Measurements from ENCODE around the gene SLC35F3. TPM values are rescaled to one million over a fixed set of nuclear protein-coding genes. Genes with fewer than 3 reads are reported as not detected.

The SLC35F3 gene
- total RNA-seq, 1 experiment from 2014 or later: 0.94 TPM

DNA sequence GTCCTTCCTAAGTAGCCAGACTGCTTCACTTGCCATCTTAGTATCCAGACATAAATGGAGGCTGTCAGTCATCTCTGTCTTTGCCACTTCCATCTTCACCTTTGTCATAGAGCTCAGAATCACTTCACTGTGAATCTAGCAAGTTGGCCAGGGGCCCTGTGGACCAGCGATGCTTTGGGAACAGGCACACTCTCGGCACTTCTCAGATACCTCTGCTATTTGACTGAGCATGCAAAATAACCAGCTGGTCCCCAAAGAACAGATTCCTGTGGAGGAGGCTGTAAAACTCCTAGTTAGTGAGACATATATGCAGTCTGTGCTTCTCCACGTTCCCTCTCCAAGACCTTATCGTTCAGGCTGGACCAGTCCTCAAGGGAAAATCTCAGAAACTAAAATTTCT is 392.0 kb downstream of the SLC35F3 start:
- Mint-ChIP-seq H3K4me1 (0 out of 2 replicates have a peak, but pooled peaks cover 2% of the 10 kb centered on the region), H3K27ac (no peak overlapping the region), H3K4me3 (no peak overlapping the region), H3K9me3 (peaks cover 3% of the 10 kb centered on the region; the same call in 1 of the 2 replicates), H3K36me3 (no peaks in the 10 kb centered on the region; the same call in 1 of the 2 replicates), H3K27me3 (ENCODE audit: low read depth) (no peaks in the 10 kb centered on the region; the same call in 1 of the 2 replicates)
- POLR2A ChIA-PET: no interaction called here
- CTCF ChIA-PET: interaction anchor here (3.6 kb wide), 1 partner anchor 13 kb away, joined by 32 read pairs; no protein-coding TSS in a partner anchor
- ATAC-seq (no peak), DNase-seq (ENCODE audit: low spot score) (no peak)
- TF ChIP-seq ZNF396 (CRISPR knock-in tag; IDR thresholded peaks at IDR 0.05; ENCODE audit: borderline replicate concordance) (no peak), NR2C2 (CRISPR knock-in tag; IDR thresholded peaks at IDR 0.05) (no peak), PRRX2 (CRISPR knock-in tag; IDR thresholded peaks at IDR 0.05) (no peak), ZNF138 (CRISPR knock-in tag; conservative IDR thresholded peaks at IDR 0.05) (no peak), JAZF1 (CRISPR knock-in tag; IDR thresholded peaks at IDR 0.05) (no peak), ZBTB21 (CRISPR knock-in tag; IDR thresholded peaks at IDR 0.05; ENCODE audit: borderline replicate concordance) (no peak), SMAD4 (CRISPR knock-in tag; IDR thresholded peaks at IDR 0.05) (no peak), ATF3 (CRISPR knock-in tag; conservative IDR thresholded peaks at IDR 0.05) (no peak), SMAD3 (CRISPR knock-in tag; IDR thresholded peaks at IDR 0.05; ENCODE audit: borderline replicate concordance) (no peak), CDX4 (CRISPR knock-in tag; IDR thresholded peaks at IDR 0.05; ENCODE audit: borderline replicate concordance) (no peak), CREM (CRISPR knock-in tag; IDR thresholded peaks at IDR 0.05) (no peak), E2F5 (CRISPR knock-in tag; IDR thresholded peaks at IDR 0.05) (no peak)
- TF ChIP-seq, protein P1, sequence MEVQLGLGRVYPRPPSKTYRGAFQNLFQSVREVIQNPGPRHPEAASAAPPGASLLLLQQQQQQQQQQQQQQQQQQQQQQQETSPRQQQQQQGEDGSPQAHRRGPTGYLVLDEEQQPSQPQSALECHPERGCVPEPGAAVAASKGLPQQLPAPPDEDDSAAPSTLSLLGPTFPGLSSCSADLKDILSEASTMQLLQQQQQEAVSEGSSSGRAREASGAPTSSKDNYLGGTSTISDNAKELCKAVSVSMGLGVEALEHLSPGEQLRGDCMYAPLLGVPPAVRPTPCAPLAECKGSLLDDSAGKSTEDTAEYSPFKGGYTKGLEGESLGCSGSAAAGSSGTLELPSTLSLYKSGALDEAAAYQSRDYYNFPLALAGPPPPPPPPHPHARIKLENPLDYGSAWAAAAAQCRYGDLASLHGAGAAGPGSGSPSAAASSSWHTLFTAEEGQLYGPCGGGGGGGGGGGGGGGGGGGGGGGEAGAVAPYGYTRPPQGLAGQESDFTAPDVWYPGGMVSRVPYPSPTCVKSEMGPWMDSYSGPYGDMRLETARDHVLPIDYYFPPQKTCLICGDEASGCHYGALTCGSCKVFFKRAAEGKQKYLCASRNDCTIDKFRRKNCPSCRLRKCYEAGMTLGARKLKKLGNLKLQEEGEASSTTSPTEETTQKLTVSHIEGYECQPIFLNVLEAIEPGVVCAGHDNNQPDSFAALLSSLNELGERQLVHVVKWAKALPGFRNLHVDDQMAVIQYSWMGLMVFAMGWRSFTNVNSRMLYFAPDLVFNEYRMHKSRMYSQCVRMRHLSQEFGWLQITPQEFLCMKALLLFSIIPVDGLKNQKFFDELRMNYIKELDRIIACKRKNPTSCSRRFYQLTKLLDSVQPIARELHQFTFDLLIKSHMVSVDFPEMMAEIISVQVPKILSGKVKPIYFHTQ (CRISPR knock-in tag; IDR thresholded peaks at IDR 0.05): no peak
- TF ChIP-seq, protein P2, sequence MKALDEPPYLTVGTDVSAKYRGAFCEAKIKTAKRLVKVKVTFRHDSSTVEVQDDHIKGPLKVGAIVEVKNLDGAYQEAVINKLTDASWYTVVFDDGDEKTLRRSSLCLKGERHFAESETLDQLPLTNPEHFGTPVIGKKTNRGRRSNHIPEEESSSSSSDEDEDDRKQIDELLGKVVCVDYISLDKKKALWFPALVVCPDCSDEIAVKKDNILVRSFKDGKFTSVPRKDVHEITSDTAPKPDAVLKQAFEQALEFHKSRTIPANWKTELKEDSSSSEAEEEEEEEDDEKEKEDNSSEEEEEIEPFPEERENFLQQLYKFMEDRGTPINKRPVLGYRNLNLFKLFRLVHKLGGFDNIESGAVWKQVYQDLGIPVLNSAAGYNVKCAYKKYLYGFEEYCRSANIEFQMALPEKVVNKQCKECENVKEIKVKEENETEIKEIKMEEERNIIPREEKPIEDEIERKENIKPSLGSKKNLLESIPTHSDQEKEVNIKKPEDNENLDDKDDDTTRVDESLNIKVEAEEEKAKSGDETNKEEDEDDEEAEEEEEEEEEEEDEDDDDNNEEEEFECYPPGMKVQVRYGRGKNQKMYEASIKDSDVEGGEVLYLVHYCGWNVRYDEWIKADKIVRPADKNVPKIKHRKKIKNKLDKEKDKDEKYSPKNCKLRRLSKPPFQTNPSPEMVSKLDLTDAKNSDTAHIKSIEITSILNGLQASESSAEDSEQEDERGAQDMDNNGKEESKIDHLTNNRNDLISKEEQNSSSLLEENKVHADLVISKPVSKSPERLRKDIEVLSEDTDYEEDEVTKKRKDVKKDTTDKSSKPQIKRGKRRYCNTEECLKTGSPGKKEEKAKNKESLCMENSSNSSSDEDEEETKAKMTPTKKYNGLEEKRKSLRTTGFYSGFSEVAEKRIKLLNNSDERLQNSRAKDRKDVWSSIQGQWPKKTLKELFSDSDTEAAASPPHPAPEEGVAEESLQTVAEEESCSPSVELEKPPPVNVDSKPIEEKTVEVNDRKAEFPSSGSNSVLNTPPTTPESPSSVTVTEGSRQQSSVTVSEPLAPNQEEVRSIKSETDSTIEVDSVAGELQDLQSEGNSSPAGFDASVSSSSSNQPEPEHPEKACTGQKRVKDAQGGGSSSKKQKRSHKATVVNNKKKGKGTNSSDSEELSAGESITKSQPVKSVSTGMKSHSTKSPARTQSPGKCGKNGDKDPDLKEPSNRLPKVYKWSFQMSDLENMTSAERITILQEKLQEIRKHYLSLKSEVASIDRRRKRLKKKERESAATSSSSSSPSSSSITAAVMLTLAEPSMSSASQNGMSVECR (CRISPR knock-in tag; IDR thresholded peaks at IDR 0.05; ENCODE audit: borderline replicate concordance): no peak

DNA sequence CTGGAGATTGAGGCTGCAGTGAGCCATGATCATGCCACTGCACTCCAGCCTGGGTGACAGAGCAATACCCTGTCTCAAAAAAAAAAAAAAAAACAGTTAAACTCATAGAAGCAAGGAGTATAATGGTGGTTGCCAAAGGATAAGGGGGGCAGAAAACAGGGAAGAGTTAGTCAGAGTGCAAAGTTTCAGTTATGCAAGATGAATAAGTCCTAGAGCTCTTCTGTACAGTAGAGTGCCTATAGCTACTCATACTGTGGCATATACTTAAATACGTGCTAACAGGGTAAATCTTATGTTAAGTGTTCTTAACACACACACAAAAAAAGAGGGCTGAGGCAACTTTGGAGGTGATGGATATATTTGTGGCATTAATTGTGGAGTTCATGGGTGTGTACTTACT is 393.2 kb downstream of the SLC35F3 start:
- CTCF ChIA-PET: interaction anchor here (3.6 kb wide), 1 partner anchor 12 kb away, joined by 32 read pairs; no protein-coding TSS in a partner anchor
- Mint-ChIP-seq H3K4me1 (0 out of 2 replicates have a peak, but pooled peaks cover 2% of the 10 kb centered on the region), H3K4me3 (no peak overlapping the region), H3K27ac (no peak overlapping the region), H3K9me3 (peaks cover 3% of the 10 kb centered on the region; the same call in 1 of the 2 replicates), H3K27me3 (ENCODE audit: low read depth) (no peaks in the 10 kb centered on the region; the same call in 1 of the 2 replicates), H3K36me3 (no peaks in the 10 kb centered on the region; the same call in 1 of the 2 replicates)
- POLR2A ChIA-PET: no interaction called here
- ATAC-seq: no peak
- DNase-seq (ENCODE audit: low spot score): no peak
- TF ChIP-seq E2F5 (CRISPR knock-in tag; IDR thresholded peaks at IDR 0.05) (no peak), GRHL2 (CRISPR knock-in tag; IDR thresholded peaks at IDR 0.05; ENCODE audit: insufficient replicate concordance, severe bottlenecking) (no peak), CTCF (IDR thresholded peaks at IDR 0.05) (no peak), JAZF1 (CRISPR knock-in tag; IDR thresholded peaks at IDR 0.05) (no peak), SP1 (CRISPR knock-in tag; conservative IDR thresholded peaks at IDR 0.05) (no peak), USF1 (CRISPR knock-in tag; IDR thresholded peaks at IDR 0.05) (no peak), ZNF396 (CRISPR knock-in tag; IDR thresholded peaks at IDR 0.05; ENCODE audit: borderline replicate concordance) (no peak)
- TF ChIP-seq, protein P3, sequence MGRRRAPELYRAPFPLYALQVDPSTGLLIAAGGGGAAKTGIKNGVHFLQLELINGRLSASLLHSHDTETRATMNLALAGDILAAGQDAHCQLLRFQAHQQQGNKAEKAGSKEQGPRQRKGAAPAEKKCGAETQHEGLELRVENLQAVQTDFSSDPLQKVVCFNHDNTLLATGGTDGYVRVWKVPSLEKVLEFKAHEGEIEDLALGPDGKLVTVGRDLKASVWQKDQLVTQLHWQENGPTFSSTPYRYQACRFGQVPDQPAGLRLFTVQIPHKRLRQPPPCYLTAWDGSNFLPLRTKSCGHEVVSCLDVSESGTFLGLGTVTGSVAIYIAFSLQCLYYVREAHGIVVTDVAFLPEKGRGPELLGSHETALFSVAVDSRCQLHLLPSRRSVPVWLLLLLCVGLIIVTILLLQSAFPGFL (CRISPR knock-in tag; IDR thresholded peaks at IDR 0.05; ENCODE audit: borderline replicate concordance): no peak
